ENCODE data around the gene FBLN1.

DNA sequence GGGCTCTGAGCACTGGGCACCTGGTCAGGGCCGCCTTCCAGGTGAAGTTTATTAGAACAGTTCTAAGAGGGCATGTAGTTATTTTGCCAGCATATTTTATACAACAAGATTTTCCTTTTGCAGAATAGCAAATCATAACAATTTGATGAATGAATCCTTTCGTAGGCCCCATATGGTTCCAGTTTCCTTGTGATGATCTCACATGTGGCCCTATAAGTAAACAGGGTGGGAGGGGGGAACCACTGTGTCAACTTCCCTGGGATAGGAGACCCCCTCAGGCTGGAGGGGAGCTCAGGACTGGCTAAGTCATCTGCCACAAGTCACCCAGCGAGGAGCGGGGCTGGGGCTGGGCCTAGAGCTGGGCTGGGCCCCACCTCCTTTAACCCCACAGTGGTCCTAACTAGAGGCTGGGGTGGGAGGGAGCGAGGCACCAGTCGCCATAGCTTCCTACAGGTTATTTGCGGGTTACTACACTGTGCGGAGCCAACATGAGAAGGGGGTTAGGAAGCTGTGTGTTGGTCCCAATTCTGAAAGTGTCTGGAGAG is 4.2 kb downstream of the FBLN1 start:
- TF ChIP-seq, protein P1, sequence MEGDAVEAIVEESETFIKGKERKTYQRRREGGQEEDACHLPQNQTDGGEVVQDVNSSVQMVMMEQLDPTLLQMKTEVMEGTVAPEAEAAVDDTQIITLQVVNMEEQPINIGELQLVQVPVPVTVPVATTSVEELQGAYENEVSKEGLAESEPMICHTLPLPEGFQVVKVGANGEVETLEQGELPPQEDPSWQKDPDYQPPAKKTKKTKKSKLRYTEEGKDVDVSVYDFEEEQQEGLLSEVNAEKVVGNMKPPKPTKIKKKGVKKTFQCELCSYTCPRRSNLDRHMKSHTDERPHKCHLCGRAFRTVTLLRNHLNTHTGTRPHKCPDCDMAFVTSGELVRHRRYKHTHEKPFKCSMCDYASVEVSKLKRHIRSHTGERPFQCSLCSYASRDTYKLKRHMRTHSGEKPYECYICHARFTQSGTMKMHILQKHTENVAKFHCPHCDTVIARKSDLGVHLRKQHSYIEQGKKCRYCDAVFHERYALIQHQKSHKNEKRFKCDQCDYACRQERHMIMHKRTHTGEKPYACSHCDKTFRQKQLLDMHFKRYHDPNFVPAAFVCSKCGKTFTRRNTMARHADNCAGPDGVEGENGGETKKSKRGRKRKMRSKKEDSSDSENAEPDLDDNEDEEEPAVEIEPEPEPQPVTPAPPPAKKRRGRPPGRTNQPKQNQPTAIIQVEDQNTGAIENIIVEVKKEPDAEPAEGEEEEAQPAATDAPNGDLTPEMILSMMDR (conservative IDR thresholded peaks at IDR 0.05; ENCODE audit: low read length): no peak
- no peak for TF ChIP-seq EZH2phosphoT487 (IDR thresholded peaks at IDR 0.05; ENCODE audit: borderline replicate concordance)
